H9 (cell line): Measurements from ENCODE around the gene MYL6B. TPM values are rescaled to one million over a fixed set of nuclear protein-coding genes. Genes with fewer than 3 reads are reported as not detected.

Experiments used
- DNase-seq: peaks from one replicate; pipeline ENCODE4 v3.0.0-alpha.2; 2017
- H2AFZ ChIP-seq: one replicate; pipeline ENCODE4 v1.6.1; 2013; ENCODE audit warnings: mild to moderate bottlenecking, low read length, control low read depth, moderate library complexity
- H2AK5ac ChIP-seq: 2 replicates; pipeline ENCODE4 v1.6.1; 2013; ENCODE audit warnings: low read length, control low read depth, mixed read lengths; ENCODE audit not compliant: insufficient read length
- H2BK120ac ChIP-seq: one replicate; pipeline ENCODE4 v1.6.1; 2013; ENCODE audit warnings: low read depth, mild to moderate bottlenecking, low read length, control low read depth, inconsistent platforms; ENCODE audit not compliant: poor library complexity, severe bottlenecking
- H2BK12ac ChIP-seq: 2 replicates; pipeline ENCODE4 v1.6.1; 2013; ENCODE audit warnings: low read length, control low read depth, mixed read lengths, low read depth; ENCODE audit not compliant: insufficient read length
- H2BK15ac ChIP-seq: 2 replicates; pipeline ENCODE4 v1.6.1; 2013; ENCODE audit warnings: low read depth, low read length, control low read depth
- H2BK20ac ChIP-seq: one replicate; pipeline ENCODE4 v1.6.1; 2013; ENCODE audit warnings: low read depth, mild to moderate bottlenecking, low read length, control low read depth, inconsistent platforms; ENCODE audit not compliant: poor library complexity, severe bottlenecking
- H2BK5ac ChIP-seq: 2 replicates; pipeline ENCODE4 v1.6.1; 2013; ENCODE audit warnings: low read length, control low read depth, mixed read lengths; ENCODE audit not compliant: insufficient read length
- H3K14ac ChIP-seq: 2 replicates; pipeline ENCODE4 v1.6.1; 2013; ENCODE audit warnings: low read length, control low read depth; ENCODE audit not compliant: insufficient read depth
- H3K18ac ChIP-seq: 2 replicates; pipeline ENCODE4 v1.6.1; 2013; ENCODE audit warnings: low read depth, mild to moderate bottlenecking, mixed read lengths, low read length, control low read depth; ENCODE audit not compliant: insufficient read length
- H3K23ac ChIP-seq: 2 replicates; pipeline ENCODE4 v1.6.1; 2013; ENCODE audit warnings: low read length, control low read depth, mixed read lengths, low read depth; ENCODE audit not compliant: insufficient read length
- H3K23me2 ChIP-seq: 2 replicates; pipeline ENCODE4 v1.6.1; 2013; ENCODE audit warnings: low read depth, mild to moderate bottlenecking, mixed read lengths, low read length, control low read depth; ENCODE audit not compliant: insufficient read length, poor library complexity, severe bottlenecking
- H3K27ac ChIP-seq: 2 replicates; pipeline ENCODE4 v1.5.1; 2013; ENCODE audit warnings: low read length, control low read depth, mixed read lengths, low read depth; ENCODE audit not compliant: insufficient read length
- H3K27me3 ChIP-seq: 2 replicates; pipeline ENCODE4 v1.6.1; 2013; ENCODE audit warnings: low read length, control low read depth, inconsistent platforms; ENCODE audit not compliant: insufficient read depth
- H3K4ac ChIP-seq: 2 replicates; pipeline ENCODE4 v1.6.1; 2013; ENCODE audit warnings: low read depth, mild to moderate bottlenecking, control low read depth, inconsistent platforms, low read length, moderate library complexity
- H3K4me1 ChIP-seq: 2 replicates; pipeline ENCODE4 v1.6.1; 2013; ENCODE audit warnings: low read length, control low read depth, inconsistent platforms; ENCODE audit not compliant: insufficient read depth
- H3K4me2 ChIP-seq: 2 replicates; pipeline ENCODE4 v1.6.1; 2013; ENCODE audit warnings: low read length, control low read depth, mixed read lengths; ENCODE audit not compliant: insufficient read length, insufficient read depth
- H3K56ac ChIP-seq: 2 replicates; pipeline ENCODE4 v1.6.1; 2013; ENCODE audit warnings: low read depth, mild to moderate bottlenecking, mixed read lengths, low read length, control low read depth; ENCODE audit not compliant: insufficient read length
- H3K79me1 ChIP-seq: 2 replicates; pipeline ENCODE4 v1.6.1; 2013; ENCODE audit warnings: low read depth, mild to moderate bottlenecking, moderate library complexity, low read length, control low read depth, inconsistent platforms; ENCODE audit not compliant: insufficient read depth, poor library complexity, severe bottlenecking
- H3K79me2 ChIP-seq: 2 replicates; pipeline ENCODE4 v1.6.1; 2013; ENCODE audit warnings: low read length, control low read depth, inconsistent platforms; ENCODE audit not compliant: insufficient read depth
- H3K9ac ChIP-seq: 2 replicates; pipeline ENCODE4 v1.6.1; 2013; ENCODE audit warnings: low read length, control low read depth, mixed read lengths; ENCODE audit not compliant: insufficient read length; ENCODE audit errors: extremely low read depth
- H3K9me3 ChIP-seq: one replicate; pipeline ENCODE4 v1.6.1; 2013; ENCODE audit warnings: low read depth, low read length, inconsistent platforms; ENCODE audit not compliant: control insufficient read depth
- H3T11ph ChIP-seq: one replicate; pipeline ENCODE4 v1.6.1; 2013; ENCODE audit warnings: mild to moderate bottlenecking, low read length, control low read depth, inconsistent platforms
- H4K20me1 ChIP-seq: one replicate; pipeline ENCODE4 v1.6.1; 2013; ENCODE audit not compliant: control insufficient read depth, insufficient read length, insufficient read depth
- H4K5ac ChIP-seq: 2 replicates; pipeline ENCODE4 v1.6.1; 2013; ENCODE audit warnings: low read depth, mild to moderate bottlenecking, mixed read lengths, low read length, control low read depth; ENCODE audit not compliant: insufficient read length
- H4K8ac ChIP-seq: replicated peaks from 2 replicates; pipeline ENCODE4 v1.6.1; 2013; ENCODE audit warnings: low read length, control low read depth, mixed read lengths, low read depth; ENCODE audit not compliant: insufficient read length
- H4K91ac ChIP-seq: 2 replicates; pipeline ENCODE4 v1.6.1; 2013; ENCODE audit warnings: low read depth, mild to moderate bottlenecking, moderate library complexity, mixed read lengths, low read length, control low read depth; ENCODE audit not compliant: insufficient read length
- H3K27ac Mint-ChIP-seq, 3 experiments: 2 replicates in 2 of 3; 3 replicates in 1 of 3; pipeline ENCODE4 v1.8.0; 2020 to 2021; ENCODE audit warnings: mixed read lengths in 3 of 3, mild to moderate bottlenecking in 1 of 3, moderate library complexity in 1 of 3
- H3K27me3 Mint-ChIP-seq: 2 replicates; pipeline ENCODE4 v1.8.0; 2021; ENCODE audit warnings: low read depth, mild to moderate bottlenecking, moderate library complexity, mixed read lengths
- H3K36me3 Mint-ChIP-seq, 3 experiments: 2 replicates in 2 of 3; 3 replicates in 1 of 3; pipeline ENCODE4 v1.8.0; 2020 to 2021; ENCODE audit warnings: low read depth in 3 of 3, mixed read lengths in 3 of 3; ENCODE audit not compliant: insufficient read depth in 1 of 3
- H3K4me1 Mint-ChIP-seq, 2 experiments: 2 replicates each; pipeline ENCODE4 v1.8.0; 2020; ENCODE audit warnings: mixed read lengths in 2 of 2
- H3K4me3 Mint-ChIP-seq, 2 experiments: 2 replicates in 1 of 2; 3 replicates in 1 of 2; pipeline ENCODE4 v1.8.0; 2020 to 2021; ENCODE audit warnings: mild to moderate bottlenecking in 2 of 2, mixed read lengths in 2 of 2, moderate library complexity in 1 of 2
- H3K9me3 Mint-ChIP-seq, 2 experiments: 2 replicates in 1 of 2; 3 replicates in 1 of 2; pipeline ENCODE4 v1.8.0; 2020; ENCODE audit warnings: mild to moderate bottlenecking in 2 of 2, mixed read lengths in 2 of 2, moderate library complexity in 1 of 2
- CTCF ChIP-seq: fragments of 200-600 bp; sonication (generic); conservative IDR thresholded peaks from 3 replicates; pipeline ENCODE4 v1.8.0; 2021; ENCODE audit warnings: antibody characterized with exemption, mild to moderate bottlenecking
- whole genome bisulfite sequencing: extraction: QIAGEN DNeasy Blood & Tissue Kit; methylation state at CpG from one replicate; pipeline ENCODE4 v1.1.7; 2013; ENCODE audit warnings: missing lambda C conversion rate, low lambda C conversion rate, mixed read lengths; ENCODE audit not compliant: insufficient read length; ENCODE audit errors: extremely low coverage; 5-methylcytosine and 5-hydroxymethylcytosine counted together
- total RNA-seq: library from RNA; stranded (reverse); gene quantifications from 2 replicates; pipeline ENCODE4 v1.2.1, GENCODE V29; 2021

The MYL6B gene
- total RNA-seq, 1 experiment from 2014 or later, result 165 TPM

DNA sequence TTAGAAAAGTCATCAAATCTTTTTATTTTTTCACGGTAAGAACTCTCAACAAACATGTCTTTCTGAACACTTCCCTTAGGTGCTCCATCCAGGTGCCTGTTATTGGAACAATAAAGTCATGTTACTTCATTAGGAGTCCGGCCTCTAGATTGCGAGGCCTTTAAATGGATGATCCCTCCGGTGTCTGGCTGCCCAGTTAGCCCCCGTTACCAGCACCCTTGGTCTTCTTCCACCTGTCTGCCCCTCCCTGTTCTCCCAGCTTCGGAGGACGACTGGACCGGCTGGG is 48.6 kb upstream of the MYL6B start:
- H3K4ac ChIP-seq, result no peak overlapping the region

More for the DNA sequence above, 48.6 kb upstream of the MYL6B start:
- Histone ChIP-seq H3K23me2 (peaks cover 8% of the 10 kb centered on the region), H3K79me2 (peaks cover 17% of the 10 kb centered on the region; the same call in 1 of the 2 replicates), H3K27me3 (no peaks in the 10 kb centered on the region), H2BK12ac (no peak overlapping the region), H3K9me3 (no peaks in the 10 kb centered on the region), H3K14ac (no peak overlapping the region), H3K27ac (no peak overlapping the region), H3T11ph (no peak overlapping the region), H3K18ac (no peak overlapping the region), H4K8ac (no peak overlapping the region), H3K23ac (no peak overlapping the region), H4K20me1 (no peaks in the 10 kb centered on the region), H3K4me1 (peaks cover 8% of the 10 kb centered on the region; the same call in 1 of the 2 replicates), H3K4me2 (peak overlapping the region; percentile 42), H2BK5ac (no peak overlapping the region), H2BK120ac (no peak overlapping the region), H4K5ac (no peak overlapping the region), H3K56ac (no peak overlapping the region), H2AK5ac (no peak overlapping the region), H2BK15ac (no peak overlapping the region), H4K91ac (no peak overlapping the region), H2AFZ (no peak overlapping the region), H3K9ac (peak overlapping the region; percentile 66), H3K79me1 (no peaks in the 10 kb centered on the region), H2BK20ac (no peak overlapping the region)
- H3K9me3 Mint-ChIP-seq, result peaks cover 0 to 3% of the 10 kb centered on the region in 2 experiments; a peak in 1 of 5 replicates
- TF ChIP-seq CTCF, result no peak
- H3K36me3 Mint-ChIP-seq, result peaks cover 36 to 81% (median 64%) of the 10 kb centered on the region in 3 experiments
- peak overlapping the region; percentile 95 to 100 for H3K4me3 Mint-ChIP-seq
- H3K27me3 Mint-ChIP-seq, result no peaks in the 10 kb centered on the region; the same call in 1 of the 2 replicates
- H3K27ac Mint-ChIP-seq, result peak overlapping the region; percentile 95 to 99 (median 98)
- peaks cover 22 to 27% of the 10 kb centered on the region in 2 experiments for H3K4me1 Mint-ChIP-seq
- WGBS, result no CpG with 5 or more reads among the region's 8 CpGs
- DNase-seq, result no peak
